ENCODE measurements around the gene MFGE8.
A peak's percentile ranks its signal among the peaks of the same experiment; 100 is the strongest.

Gene MFGE8

DNA sequence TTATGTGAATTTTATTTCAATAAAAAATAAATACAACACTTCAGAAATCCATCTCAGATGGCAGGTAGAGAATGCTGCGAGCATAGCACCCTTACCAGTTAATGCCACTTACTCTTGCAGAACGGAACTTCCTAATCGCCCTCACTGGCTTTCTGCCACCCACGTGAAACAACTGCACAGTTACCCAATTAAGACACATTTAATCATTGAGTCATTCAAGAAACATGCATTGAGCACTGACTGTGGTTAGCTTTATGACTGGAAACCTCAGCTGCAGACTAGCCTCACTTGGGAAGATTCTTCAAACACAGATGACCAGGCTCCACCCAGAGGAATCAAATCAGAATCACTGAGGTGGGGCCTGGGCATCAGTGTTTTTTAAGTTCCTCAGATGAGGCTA lies 5.6 kb upstream of the MFGE8 start:
- DNase-seq (ENCODE audit: low spot score) = no peak

DNA sequence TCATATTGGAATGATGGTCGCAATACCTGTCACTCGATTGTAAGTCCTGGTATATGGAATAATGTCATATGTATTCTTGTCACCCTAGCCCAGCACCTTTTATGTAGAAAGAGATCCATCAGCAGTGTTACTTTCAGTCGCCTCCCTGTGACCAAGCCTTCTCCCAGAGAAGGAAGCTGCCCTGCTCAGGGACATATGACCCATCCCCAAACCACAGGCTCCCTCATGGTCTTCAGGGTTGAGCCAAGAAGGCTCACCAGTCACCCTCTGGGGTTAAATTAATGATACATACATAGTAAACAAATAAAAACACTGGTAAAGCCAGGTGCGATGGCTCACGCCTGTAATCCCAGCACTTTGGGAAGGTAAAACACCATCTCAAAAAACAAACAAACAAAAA lies 4.6 kb upstream of the MFGE8 start:
- no peak for DNase-seq (ENCODE audit: low spot score)

DNA sequence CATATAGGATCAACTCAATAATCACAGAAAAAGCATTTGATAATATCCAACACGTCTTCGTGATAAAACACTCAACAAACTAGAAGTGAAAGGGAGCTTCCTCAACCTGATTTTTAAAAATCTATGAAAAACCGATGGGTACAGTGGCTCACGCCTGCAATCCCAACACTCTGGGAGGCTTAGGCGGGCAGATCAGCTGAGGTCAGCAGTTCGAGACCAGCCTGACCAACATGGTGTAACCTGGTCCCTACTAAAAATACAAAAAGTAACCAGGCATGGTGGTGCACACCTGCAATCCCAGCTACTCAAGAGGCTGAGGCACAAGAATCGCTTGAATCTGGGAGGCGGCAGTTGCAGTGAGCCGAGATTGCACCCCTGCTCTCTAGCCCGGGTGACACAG lies 2.2 kb upstream of the MFGE8 start:
- no peak for DNase-seq (ENCODE audit: low spot score)

DNA sequence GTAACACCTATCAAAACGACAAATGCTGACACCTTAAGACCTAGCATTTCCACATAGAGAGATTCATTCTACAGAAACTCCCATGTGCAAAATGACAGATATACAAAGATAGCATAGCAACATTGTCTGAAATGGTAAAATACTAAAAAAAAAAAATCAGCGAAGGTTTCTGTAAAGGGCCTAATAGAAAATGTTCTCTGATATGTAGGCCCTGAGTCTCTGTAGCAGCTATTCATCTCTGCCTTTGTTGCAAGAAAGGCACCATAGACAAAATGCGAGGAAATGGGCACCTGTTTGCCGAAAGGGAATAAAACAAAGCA lies 631 bp upstream of the MFGE8 start:
- no peak for DNase-seq (ENCODE audit: low spot score)

DNA sequence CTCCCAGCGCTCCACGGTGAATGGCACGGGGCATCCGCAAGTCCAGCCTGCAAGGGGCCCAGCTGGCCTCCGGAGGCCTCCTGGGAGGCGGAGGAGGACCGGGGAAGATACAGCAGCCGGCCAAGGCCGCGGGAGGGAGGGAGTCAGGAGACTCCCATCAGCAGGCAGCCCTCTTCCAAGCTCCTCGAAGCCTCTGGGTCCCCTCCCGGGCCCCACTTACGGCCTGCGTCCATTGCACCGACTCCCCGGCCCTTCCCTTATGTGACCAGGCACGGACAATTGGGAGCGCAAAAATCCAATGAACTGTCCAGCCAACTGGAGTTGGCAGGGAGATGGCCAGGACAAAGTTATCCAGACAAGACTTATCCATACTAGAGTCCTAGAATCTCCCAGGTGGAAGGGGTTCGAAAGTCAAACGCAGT lies 668 bp downstream of the MFGE8 start:
- no peak for DNase-seq (ENCODE audit: low spot score)

DNA sequence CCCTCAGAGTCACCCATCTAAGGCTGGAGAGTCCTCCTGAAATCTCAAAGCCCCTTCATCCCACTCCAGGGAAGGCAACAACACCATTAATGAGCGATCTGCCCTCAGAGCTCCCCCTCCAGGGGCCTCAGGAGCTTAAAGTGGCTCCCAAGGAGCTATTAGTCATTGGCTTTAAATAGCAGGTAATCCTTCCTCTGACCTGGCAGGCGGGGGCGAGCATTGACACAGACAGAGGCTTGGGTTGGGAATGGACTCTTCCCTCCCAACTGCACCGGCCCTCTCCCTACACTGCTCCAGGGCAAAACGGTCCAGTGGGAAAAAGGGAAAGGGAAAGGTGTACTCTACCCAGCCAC lies 1.4 kb downstream of the MFGE8 start:
- DNase-seq (ENCODE audit: low spot score) = no peak

DNA sequence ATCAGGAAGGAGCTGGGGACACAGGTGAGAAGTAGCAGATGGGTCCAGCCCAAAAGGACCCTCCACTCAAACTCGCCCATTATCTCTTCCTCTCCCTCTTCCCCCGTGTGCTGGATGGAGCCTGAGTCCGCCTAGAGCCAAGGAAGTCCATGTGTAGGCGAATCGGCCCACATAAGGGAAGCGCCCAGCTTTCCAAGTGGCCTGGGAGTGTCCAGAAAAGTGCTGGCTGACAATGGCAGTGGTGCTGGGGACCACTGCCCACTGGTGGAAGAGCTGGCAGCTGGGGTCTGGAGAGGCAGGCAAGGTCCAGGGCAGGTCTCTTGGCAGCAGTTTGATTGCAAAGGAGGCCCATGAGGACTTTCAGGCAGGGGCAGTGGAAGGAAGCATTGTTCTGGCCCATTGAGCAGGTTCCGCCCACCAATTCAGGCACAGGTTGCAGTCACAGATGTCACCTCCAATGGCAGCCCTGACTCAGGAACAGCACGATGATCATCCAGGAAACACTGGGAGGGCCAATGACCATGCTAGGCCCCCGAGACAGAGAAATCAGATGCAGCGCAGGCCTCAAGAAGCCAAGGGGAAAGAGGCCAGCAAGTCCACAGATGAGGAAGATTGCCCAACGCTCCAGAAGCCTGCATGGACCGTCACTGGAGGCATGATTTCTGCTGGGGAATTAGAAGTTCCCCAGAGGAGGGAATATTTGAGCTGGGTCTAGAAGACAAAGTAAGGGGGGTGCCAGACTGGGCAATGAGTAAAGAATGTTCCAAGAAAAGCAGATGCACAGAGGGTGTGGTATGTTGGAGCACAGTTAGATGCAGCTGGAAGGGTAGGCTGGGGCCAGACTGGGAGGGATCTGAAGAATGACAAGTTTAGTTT lies 3.0 kb downstream of the MFGE8 start:
- DNase-seq (ENCODE audit: low spot score) = no peak

DNA sequence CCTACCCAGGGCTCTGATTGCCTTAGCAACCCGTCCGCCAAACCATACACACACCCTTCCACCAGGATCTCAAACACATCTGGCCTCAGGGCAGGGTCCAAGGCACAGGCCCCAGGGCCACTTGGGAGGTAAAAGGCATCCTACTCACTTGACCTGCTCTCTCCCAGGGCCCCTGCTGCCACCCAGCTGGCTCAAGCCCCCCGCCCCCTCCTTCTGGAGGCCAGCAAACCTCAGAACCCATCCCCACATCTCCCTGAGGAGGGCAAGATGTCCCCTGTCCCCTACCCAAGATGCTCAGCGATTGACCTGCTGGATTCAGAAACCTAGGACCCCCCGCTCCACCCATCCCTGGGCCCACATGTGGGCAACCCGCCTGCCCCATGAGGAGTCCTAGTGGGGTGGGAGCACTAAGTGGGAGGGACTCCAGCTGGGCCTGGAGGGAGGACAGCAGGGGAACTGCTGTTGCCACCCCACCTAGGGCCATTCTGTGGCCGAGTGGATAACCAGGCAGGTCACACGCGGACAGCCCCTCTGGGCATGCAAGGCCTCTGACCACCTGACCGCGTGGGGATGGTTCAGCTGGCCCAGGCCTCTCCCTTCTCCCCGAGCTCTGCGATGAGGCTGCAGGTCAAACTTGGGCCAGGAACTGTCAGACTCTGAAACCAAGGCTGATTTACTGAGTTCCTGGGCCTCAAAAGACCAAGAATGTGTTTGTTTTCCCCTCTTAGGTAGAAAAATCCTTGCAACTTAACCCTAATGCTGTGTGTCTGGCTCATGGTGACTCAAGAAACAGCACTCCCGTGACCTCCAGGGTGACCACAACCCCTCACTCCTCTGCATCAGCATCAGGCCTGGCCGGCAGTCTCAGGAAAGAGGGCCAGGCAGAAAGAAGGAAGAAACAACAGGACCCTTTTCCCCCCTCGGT lies 4.2 kb downstream of the MFGE8 start:
- DNase-seq (ENCODE audit: low spot score) = no peak

DNA sequence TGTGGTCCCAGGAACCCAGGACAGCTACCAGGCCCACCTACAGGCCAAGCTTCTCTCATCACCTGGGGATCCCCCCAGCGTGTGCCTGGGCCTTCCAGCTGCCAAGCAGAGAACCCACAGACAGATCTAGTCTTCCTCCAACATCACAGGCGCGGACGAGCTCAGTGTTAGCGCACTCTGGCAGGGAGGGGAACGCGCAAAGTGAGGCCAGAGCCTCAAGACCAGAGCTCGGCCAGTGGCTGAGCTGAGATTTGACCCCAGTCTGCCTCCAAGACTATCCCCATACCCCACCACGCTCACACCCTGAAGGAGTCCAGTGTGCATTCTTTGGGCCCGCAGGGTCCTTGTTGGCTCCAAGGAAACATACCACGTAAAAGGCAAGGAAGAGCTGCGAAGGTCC lies 5.1 kb downstream of the MFGE8 start:
- no peak for DNase-seq (ENCODE audit: low spot score)

DNA sequence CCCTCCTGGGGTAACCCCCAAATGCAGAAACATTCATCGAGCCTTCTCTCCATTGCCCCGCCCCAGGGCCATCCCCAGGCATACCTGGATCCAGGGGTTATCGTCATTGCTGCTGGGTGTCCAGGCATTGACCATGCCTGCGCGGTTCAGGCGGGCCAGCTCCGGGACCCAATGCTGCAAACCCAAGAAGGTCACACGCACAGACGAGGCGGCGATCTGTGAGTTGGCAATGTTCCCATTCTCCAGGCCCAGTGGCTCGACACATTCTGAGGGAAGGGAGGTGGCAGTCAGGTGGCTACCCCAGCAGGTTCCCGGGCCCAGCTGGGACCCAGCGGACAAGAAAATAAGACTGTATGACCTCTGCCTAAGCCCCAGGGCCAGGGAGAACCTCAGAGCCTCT lies 6.1 kb downstream of the MFGE8 start:
- DNase-seq (ENCODE audit: low spot score) = no peak

DNA sequence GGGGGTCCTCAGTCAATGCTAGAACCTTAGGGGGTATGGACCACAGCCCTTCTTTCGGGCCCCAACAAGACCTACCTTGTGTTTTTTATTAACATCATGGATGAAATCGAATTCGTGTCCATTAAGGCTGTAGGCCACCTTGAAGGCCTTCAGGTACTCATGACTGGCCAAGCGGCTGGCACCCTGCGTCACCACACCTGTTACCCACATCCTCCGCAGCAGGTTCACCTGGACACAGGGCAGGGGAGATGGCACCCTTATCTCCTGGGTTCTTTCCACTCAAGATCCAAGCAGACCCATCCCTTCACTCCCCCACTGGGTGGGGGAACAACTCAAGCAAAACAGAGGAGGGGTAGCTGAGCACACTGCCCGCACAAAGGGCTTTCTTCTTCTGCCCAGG lies 6.6 kb downstream of the MFGE8 start:
- no peak for DNase-seq (ENCODE audit: low spot score)

DNA sequence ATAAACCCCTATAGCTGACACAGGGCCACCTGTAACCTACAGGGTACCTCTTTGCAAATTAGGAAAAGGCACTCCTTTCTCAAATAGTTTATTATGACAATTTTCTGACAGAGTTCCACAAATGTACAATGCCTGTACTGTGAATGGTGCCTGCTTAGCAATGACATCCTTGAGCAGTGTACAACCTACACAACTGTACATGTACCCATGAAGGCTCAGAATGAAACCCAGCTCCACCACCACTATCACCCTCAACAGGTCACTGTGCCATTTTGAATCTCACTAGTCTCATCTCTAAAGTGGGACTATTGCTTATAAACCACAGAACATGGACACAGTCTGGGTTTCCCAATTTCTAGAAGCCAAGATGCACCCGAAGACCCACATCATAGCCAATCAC lies 7.0 kb downstream of the MFGE8 start:
- no peak for DNase-seq (ENCODE audit: low spot score)

DNA sequence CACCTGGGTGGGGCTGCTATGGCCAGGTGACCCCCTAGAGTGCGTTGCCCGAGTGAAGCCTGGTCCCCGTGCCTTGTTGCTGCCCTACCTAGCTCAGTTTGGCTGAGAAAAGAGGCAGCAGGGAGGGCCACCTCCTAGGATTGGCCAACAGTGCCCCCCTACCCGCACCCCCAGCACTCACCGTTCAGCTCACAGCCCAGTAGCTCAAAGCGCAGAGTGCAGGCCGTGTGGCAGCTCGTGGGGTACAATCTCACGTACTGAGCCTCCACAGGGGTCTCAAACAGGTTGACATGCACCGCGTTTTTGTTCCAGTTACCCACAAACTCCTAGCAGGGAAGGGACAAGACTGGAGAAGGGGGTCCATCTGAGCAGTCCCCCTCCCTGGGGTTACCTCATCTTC lies 7.6 kb downstream of the MFGE8 start:
- DNase-seq (ENCODE audit: low spot score) = no peak

DNA sequence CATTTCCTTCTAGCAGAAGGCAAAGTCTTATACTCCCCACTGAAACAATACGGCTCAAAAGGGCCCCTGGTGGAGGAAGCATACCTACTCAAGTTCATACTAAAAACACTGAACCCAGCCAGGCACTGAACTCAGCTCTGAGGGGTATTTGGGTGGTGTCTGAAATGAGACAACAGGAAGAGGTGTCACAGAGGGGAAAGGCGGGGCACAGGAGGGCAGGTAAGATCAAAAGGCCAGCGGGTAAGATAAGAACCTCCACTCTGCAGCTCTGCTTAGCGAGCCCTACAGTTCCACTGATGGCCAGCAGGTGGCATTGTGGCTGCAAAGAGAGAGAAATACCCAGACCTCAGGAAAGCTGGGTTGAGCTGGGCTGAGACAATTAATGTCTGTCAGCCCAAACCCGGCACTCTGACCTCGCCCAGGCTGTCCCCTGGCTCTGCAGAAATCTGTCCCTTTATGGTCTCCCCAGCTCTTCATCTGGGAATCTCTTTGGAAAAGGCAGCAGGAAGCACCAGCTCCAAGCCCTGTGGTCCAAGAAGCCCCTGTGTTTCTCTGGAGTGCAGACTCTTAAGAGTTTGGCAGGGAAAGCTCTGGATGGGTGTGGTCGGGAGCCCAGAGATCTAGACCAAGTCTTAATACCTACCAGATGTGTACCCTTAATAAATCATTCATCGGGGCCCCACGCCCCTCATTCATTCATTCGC lies 8.4 kb downstream of the MFGE8 start:
- DNase-seq (ENCODE audit: low spot score) = peak; percentile 80

DNA sequence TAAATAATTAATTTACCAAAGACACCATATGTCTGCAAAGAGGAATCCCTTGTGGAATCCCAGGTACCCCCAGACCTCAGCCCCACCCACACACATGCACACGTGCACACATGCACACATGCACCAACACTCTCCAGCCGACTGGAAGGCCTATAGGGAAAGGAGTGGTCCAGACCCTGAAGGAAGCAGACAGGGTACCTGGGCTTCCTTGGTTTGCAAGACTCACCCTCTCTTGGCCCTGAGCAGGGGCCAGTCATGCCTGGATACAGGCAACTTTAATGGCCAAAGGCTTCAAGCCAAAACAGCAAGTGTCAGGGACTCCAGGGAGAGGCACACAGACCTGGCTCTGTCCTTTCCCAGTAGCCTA lies 8.9 kb downstream of the MFGE8 start:
- no peak for DNase-seq (ENCODE audit: low spot score)

DNA sequence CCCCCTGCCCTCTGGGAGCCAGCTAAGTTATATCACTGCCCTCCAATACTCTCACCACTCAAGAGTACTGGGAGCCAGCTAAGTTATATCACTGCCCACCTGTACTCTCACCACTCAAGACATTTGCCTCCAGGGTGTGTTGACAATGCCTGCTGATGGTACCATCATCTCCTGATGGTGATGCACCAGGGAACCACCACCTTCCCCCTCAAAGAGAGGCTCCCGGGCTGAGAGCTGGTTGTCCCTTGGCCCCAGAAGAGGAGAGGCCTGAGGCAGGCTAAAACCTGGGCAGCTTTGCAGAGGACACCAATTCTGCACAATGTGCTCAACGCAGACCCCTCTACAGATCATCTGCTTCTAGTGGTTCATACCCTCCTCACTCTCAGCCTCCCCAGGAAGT lies 10.3 kb downstream of the MFGE8 start:
- DNase-seq (ENCODE audit: low spot score) = no peak

DNA sequence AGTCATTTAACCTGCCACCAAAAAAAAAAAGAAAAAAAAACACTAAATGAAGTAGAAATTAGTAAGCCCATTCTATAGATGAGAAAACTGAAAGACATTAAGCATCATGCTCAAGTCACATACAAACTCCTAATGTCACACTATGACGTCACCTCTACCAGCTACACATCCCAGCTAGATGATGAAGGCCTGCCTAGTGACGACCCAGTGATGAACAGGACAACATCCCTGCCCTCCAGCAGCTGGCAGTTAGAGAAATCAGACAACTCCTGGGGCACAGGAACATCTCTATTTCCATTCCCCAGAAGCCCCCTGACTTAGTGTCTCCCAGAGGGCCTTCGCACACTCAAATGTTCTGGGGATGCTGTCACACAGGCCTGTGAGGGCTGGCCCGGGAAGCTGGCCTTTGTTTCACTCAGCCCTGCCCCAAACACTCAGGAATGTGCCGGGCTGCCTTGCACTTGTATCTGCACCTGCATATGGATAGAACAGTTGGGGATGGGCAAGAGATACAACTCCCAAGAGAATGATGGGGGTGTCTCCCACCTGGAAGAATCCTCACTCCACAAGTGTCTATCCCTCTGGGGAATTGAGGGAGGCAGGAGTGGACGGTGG lies 10.9 kb downstream of the MFGE8 start:
- no peak for DNase-seq (ENCODE audit: low spot score)

DNA sequence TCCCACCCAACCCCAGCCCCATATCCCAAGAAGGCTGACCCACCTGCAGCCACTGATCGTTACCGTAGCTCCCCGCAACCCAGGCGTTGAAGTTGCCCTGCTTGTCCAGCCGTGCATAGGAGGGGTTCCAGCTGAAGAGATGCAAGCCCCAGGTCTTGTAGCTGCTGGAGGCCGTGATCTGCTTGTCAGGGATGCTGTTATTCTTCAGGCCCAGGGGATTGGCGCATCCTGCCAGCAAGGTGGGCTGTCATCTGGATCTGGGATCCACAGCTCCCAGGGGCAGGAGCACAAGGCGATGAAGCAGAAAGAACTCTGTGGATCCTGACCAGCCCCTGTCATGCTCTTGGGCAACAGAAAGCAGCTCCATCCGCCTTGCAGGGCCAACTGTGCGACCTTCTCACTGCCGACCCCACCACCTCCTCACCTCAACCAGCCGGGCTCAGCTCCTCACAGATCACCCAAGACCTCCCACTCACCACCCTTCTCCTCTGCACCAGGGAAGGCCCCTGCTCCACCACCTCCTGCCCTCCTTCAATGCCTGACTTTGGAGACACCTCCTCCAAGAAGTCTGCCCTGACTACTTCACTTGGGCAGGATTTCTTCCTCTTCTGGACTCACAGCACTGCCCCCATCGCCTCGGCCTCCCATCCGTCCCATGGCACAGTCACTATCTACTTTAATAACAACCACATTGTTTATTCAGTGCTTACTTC lies 11.5 kb downstream of the MFGE8 start:
- DNase-seq (ENCODE audit: low spot score) = no peak

DNA sequence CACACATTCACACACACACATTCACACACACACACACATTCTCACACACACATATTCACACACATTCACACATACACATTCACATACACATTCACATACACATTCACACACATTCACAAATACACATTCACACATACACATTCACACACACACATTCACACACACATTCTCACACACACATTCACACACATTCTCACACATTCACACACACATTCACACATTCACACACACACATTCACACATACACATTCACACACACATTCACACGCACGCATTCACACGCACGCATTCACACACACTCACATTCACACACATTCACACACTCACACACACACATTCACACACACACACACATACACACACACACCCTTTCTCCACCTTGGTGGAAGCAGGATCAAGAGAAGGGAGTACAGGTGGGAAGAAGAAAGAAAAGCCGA lies 12.2 kb downstream of the MFGE8 start:
- DNase-seq (ENCODE audit: low spot score) = no peak

DNA sequence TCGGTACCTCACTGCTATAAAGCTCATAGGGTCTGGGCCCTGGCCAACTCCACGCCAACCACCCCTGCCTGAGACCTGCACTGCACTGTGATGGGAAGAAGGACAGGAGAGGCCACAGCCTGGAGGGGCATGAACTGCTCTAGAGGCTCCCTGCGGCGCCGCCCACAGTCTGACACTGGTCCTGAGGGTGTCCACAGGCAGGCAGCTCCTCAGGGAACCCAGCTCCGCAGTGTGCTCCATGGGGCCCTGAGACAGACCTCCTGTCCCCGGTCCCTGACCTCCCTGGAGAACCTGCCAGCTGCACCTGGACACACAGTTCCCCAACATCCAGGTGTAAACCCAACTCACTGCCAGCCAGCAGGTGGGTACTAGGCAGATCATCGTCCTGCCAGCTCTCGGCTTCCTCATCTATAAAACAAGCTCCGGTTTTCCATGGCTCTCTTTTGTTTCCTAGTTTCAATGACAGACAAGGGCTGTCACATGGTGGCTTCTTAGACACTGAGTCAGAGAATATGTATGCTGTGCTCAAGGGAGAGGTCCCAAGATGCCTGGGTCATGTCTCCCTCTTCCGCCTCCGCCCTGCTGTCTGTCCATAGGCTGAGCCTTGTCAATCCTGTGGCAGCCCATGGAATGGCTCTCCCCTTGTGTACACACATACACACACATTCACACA lies 12.7 kb downstream of the MFGE8 start:
- DNase-seq (ENCODE audit: low spot score) = no peak

DNA sequence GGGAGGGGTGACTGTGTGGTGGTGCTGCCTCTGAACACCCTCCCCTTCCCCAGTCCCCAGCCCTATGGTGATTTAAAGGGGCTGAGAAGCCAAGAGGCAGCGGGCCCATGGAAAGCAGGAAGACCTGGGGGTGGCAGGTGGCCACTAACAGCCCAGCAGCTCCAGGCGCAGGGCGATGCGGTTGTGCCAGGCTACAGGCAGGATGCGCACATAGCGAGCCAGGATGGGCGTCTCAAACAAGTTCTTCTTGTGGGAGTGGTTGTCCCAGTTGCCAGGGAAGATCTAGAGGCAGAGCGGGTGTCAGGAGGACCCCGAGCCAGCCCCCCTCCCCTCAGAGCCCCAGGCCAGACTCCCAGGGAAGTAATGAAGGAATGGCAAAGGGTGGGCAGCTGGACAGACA lies 13.9 kb downstream of the MFGE8 start:
- DNase-seq (ENCODE audit: low spot score) = no peak

Measured in hematopoietic multipotent progenitor cell treated with erythropoietin and hydrocortisone succinate and interleukin-3 and kit ligand, for 15 days (in vitro differentiated cells).